IPS-11a (cell line): ENCODE data around the gene VAV3.

Experiments used
- H3K4me3 ChIP-seq: one replicate; pipeline ENCODE4 v1.5.1; 2013; ENCODE audit warnings: low read depth, low read length, control low read depth

Gene VAV3

GRCh38 chr1:107604825-107605224, 360.2 kb downstream of the VAV3 start:
- H3K4me3 ChIP-seq: no peak overlapping the region

- no peak overlapping the region for H3K4me3 ChIP-seq
These were observed 364.3 kb downstream of the VAV3 start for GRCh38 chr1:107600607-107601160.

GRCh38 chr1:107599220-107599619, 365.8 kb downstream of the VAV3 start:
- no peak overlapping the region for H3K4me3 ChIP-seq

GRCh38 chr1:107597290-107597689, 367.7 kb downstream of the VAV3 start:
- H3K4me3 ChIP-seq: no peak overlapping the region

- no peak overlapping the region for H3K4me3 ChIP-seq
These were observed 370.4 kb downstream of the VAV3 start for GRCh38 chr1:107594536-107594935.

- H3K4me3 ChIP-seq: no peak overlapping the region
These were observed 371.3 kb downstream of the VAV3 start for GRCh38 chr1:107593501-107594209.

GRCh38 chr1:107590900-107591622, 373.9 kb downstream of the VAV3 start:
- no peak overlapping the region for H3K4me3 ChIP-seq

- H3K4me3 ChIP-seq: no peak overlapping the region
These were observed 374.9 kb downstream of the VAV3 start for GRCh38 chr1:107590087-107590486.

GRCh38 chr1:107588321-107588720, 376.7 kb downstream of the VAV3 start:
- no peak overlapping the region for H3K4me3 ChIP-seq

- no peak overlapping the region for H3K4me3 ChIP-seq
These were observed 389.8 kb downstream of the VAV3 start for GRCh38 chr1:107575226-107575625.

GRCh38 chr1:107574044-107574443, 390.9 kb downstream of the VAV3 start:
- no peak overlapping the region for H3K4me3 ChIP-seq

GRCh38 chr1:107572674-107573211, 392.2 kb downstream of the VAV3 start:
- no peak overlapping the region for H3K4me3 ChIP-seq

GRCh38 chr1:107570768-107571167, 394.2 kb downstream of the VAV3 start:
- H3K4me3 ChIP-seq: no peak overlapping the region

GRCh38 chr1:107563441-107563840, 401.5 kb downstream of the VAV3 start:
- H3K4me3 ChIP-seq: no peak overlapping the region

GRCh38 chr1:107559881-107560280, 405.1 kb downstream of the VAV3 start:
- no peak overlapping the region for H3K4me3 ChIP-seq

GRCh38 chr1:107557095-107557494, 407.9 kb downstream of the VAV3 start:
- no peak overlapping the region for H3K4me3 ChIP-seq

GRCh38 chr1:107555578-107555977, 409.4 kb downstream of the VAV3 start:
- no peak overlapping the region for H3K4me3 ChIP-seq

GRCh38 chr1:107552781-107553180, 412.2 kb downstream of the VAV3 start:
- H3K4me3 ChIP-seq: no peak overlapping the region

GRCh38 chr1:107551456-107551855, 413.5 kb downstream of the VAV3 start:
- no peak overlapping the region for H3K4me3 ChIP-seq

- no peak overlapping the region for H3K4me3 ChIP-seq
These were observed 414.6 kb downstream of the VAV3 start for GRCh38 chr1:107550358-107550757.

GRCh38 chr1:107549152-107549810, 415.7 kb downstream of the VAV3 start:
- no peak overlapping the region for H3K4me3 ChIP-seq
